Occipital lobe (tissue), 2 donors: Measurements from ENCODE around the gene SORBS2. TPM values are rescaled to one million over a fixed set of nuclear protein-coding genes. Genes with fewer than 3 reads are reported as not detected.

Experiments
- DNase-seq: peaks from one replicate; lab custom pipeline; 2025; lab: John Stamatoyannopoulos, UW
- total RNA-seq: library from RNA; depleted of rRNA; stranded (reverse); fragments of >200 nt; gene quantifications from one replicate; pipeline ENCODE4 v1.2.3, GENCODE V29; 2014

The SORBS2 gene
- total RNA-seq, 1 donor from 2014 or later = 66.8 TPM

- no peak for DNase-seq
Measured at GRCh38 chr4:185805262-185805802, 6.7 kb downstream of the SORBS2 start.

- no peak for DNase-seq
Measured at GRCh38 chr4:185803022-185803421, 9.0 kb downstream of the SORBS2 start.

- no peak for DNase-seq
Measured at GRCh38 chr4:185801471-185801870, 10.5 kb downstream of the SORBS2 start.

- no peak for DNase-seq
Measured at GRCh38 chr4:185800266-185800945, 11.6 kb downstream of the SORBS2 start.

GRCh38 chr4:185799442-185799841 is 12.6 kb downstream of the SORBS2 start:
- DNase-seq = no peak

GRCh38 chr4:185797596-185798338 is 14.2 kb downstream of the SORBS2 start:
- no peak for DNase-seq

GRCh38 chr4:185797018-185797417 is 15.0 kb downstream of the SORBS2 start:
- no peak for DNase-seq

- no peak for DNase-seq
Measured at GRCh38 chr4:185796176-185796575, 15.8 kb downstream of the SORBS2 start.

GRCh38 chr4:185794637-185795036 is 17.4 kb downstream of the SORBS2 start:
- no peak for DNase-seq

- no peak for DNase-seq
Measured at GRCh38 chr4:185793716-185794115, 18.3 kb downstream of the SORBS2 start.

GRCh38 chr4:185793116-185793485 is 18.9 kb downstream of the SORBS2 start:
- no peak for DNase-seq

- no peak for DNase-seq
Measured at GRCh38 chr4:185792384-185793115, 19.4 kb downstream of the SORBS2 start.

- no peak for DNase-seq
Measured at GRCh38 chr4:185787926-185788679, 23.9 kb downstream of the SORBS2 start.

- DNase-seq = no peak
Measured at GRCh38 chr4:185786422-185786821, 25.6 kb downstream of the SORBS2 start.

- no peak for DNase-seq
Measured at GRCh38 chr4:185783574-185783973, 28.4 kb downstream of the SORBS2 start.

GRCh38 chr4:185782523-185782922 is 29.5 kb downstream of the SORBS2 start:
- no peak for DNase-seq

GRCh38 chr4:185781555-185782215 is 30.3 kb downstream of the SORBS2 start:
- no peak for DNase-seq

GRCh38 chr4:185780472-185780871 is 31.5 kb downstream of the SORBS2 start:
- no peak for DNase-seq

- DNase-seq = no peak
Measured at GRCh38 chr4:185779517-185779916, 32.5 kb downstream of the SORBS2 start.

- DNase-seq = no peak
Measured at GRCh38 chr4:185778307-185778706, 33.7 kb downstream of the SORBS2 start.
